Dermis microvascular lymphatic vessel endothelial cell (primary cell): ENCODE results near the gene FAM229A. TPM values are rescaled to one million over a fixed set of nuclear protein-coding genes. Genes with fewer than 3 reads are reported as not detected.

Experiments used
- DNase-seq, 2 donors: peaks; one replicate each; pipeline versions ENCODE4 v3.0.0 to v3.0.0-alpha.2; 2010; ENCODE audit warnings: low read depth in 2 of 2
- total RNA-seq: library from RNA; depleted of rRNA; stranded (reverse); fragments of >200 nt; gene quantifications from 2 replicates; pipeline ENCODE4 v1.2.1, GENCODE V29; 2014

Gene FAM229A
- total RNA-seq, 1 donor from 2014 or later, result 0.64 TPM

DNA sequence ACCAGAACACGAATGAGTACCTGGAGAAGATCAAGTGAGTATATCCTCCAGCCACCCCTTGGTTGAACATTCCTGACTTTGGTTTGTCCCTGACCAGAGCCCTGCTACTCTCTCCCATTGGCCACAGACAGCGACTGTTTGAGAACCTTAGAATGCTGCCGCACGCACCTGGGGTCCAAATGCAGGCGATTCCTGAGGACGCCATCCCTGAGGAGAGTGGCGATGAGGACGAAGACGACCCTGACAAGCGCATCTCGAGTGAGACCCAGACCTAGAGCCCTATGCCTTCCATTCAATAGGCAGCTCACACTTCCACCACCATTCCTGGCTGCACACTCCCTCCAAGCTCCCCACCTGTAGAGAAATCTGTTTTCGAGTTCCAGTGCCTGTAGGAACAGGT is 30.7 kb downstream of the FAM229A start:
- DNase-seq, result no peak

DNA sequence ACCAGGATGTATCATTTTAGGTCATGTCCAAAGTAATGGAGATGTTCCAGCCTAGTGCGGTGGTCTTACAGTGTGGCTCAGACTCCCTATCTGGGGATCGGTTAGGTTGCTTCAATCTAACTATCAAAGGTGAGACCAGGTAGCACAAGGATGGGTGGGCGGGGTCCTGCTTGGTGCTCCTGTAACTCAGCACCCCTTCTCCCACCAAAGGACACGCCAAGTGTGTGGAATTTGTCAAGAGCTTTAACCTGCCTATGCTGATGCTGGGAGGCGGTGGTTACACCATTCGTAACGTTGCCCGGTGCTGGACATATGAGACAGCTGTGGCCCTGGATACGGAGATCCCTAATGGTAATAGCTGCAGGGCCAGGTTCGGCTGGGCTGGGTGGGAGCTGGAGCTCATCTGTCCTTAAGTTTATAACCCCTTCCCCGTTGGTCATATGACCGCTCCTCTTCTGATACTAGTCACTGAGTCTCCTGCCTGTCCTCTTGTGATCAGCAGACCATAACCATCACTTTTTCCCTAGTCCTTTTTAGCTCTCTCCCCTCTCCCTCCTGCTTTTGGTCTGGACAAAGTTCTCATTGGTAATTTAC is 31.6 kb downstream of the FAM229A start:
- DNase-seq, result no peak

DNA sequence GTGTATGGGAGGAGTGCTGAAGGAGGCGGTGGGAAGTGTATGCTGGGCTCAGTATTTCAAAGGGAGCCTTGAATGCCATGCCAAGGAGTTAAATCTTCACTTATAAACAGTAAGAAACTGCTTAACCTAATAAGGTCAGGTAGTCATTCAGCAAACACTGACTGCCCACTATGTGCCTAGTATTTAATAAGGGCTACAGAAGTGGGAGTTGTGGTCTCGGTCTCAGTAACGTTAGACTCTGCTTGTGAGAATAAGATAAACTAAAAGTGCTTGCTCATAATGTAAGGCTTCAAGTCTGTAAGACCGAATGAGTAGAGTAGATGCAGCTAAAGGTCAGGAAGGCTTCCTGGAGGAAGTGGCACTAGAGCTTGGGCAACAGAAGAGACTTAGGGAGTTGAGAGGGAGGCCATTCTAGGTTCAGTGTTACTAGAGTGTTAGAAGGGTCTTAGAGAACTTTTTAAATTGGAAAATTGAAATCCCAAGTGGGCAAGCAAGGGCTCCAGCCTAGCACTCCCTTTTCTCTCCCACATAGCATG is 32.3 kb downstream of the FAM229A start:
- no peak for DNase-seq

DNA sequence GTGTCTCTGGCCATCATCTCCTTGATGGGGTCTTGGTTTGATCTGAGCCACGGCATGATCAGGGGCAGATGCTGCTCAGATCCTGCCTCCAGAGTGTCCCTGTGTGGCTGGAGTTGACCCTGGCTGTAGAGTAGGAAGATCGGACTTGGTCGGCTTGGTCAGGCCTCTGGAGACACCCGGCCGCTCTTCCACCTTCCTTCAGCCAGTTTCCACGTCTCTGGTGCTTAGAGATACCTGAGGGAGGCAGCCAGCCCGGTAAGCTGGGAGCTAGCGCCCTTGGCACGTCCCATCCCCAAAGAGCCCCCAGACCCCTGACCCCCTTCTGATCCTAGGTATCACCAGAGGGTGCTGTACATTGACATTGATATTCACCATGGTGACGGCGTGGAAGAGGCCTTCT is 35.1 kb downstream of the FAM229A start:
- DNase-seq, result no peak

DNA sequence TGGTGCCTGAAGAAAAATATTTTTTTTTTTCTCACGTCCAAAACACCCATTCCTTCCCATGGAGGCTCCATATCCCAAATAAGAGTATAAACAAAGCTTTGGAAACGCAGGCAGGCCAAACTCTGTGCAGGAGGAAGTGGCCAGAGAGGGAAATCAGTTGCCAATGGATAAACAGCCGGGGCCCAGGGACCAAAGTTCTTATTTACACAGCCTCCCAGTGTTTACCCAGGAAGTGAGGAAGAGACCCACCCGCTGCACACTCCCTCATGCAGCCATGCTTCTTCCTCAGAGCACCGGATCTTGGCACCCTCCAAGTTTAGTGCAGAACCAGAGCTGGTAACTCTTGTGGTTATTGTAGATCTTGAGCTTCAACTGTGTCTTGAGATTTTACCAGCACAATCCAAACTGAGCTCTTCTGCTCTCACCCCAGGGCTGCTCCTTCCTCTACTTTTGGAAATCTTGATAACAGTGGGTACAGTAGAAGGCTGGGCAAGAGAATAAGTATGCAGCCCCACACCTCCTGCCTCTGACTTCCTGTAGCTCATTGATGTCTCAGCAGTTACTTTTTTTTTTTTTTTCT is 40.5 kb downstream of the FAM229A start:
- DNase-seq, result no peak

DNA sequence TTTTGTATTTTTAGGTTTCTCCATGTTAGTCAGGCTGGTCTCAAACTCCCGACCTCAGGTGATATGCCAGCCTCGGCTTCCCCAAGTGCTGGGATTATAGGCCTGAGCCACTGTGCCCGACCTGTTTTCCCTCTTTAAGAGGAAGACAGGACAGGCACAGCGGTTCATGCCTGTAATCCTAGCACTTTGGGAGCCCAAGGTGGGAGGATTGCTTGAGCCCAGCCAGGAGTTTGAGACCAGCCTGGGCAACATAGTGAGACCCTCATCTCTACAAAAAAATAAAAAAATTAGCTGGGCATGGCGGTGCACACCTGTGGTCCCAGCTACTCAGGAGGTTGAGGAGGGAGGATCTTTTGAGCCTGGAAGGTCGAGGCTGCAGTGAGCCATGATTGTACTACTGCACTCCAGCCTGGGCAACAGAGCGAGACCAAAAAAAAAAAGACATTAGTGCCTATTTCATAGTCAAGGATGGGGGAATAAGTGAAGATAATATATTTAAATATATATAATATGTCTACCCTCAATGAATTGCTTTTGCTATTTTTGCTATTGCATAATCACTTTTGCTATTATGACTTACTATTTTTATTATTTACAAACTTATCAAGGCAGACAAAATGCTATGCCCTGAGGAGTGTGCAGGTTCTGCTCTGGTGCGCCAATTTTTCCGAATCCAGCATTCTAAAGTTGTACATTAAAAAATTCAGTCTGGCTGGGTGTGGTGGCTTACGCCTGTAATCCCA is 44.0 kb downstream of the FAM229A start:
- DNase-seq, result no peak

DNA sequence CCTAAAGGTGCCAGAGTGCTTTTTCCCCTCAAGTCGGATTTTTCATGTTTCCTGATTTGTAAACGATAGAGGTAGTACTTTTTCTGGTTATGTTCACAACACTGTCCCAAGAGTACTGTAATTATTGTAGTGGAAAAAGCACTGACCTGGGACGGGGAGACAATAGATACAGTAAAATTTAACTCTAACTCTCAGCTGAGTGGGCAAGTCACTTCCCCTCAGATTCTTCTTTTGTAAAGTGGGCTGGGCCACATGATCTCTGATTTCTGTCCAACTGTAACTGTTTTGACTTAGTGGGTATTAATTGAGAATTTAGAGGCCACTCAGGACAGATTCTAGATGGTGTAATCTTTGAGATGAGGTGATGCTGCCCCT is 45.4 kb downstream of the FAM229A start:
- no peak for DNase-seq

DNA sequence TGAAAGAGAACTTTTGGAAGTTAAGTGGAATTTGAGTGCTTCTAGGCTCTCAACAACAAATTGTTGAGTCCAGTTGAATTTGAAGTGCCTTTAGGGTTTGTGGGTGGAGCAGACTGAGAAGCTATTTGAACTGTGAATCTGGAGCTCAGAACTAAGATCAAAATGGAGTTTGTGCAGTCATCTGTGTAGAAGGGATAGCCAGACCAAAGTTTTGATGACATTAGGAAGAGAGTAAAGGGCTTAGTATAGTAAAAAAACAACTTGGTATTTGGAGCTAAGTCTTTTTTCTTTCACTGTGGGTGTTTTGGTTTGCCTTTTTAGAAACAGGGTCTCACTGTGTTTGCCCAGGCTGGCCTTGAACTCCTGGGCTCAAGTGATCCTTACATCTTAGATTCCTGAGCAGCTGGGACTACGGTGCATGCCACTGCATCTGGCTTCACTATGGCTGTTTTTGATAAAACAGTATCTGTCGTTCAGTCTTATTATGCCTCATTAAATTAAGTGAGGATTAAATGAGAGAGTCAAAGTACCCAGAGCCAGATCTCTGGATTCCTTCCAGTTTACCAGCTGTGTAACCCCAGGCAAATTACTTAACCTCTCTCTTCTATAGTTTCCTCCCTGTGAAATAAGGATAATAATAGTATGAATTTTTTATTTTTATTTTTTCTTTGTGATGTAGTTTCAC is 50.4 kb downstream of the FAM229A start:
- DNase-seq, result no peak

Other genes starting within 250 kb of the FAM229A start
- 57.6 and 68.0 TPM in 2 replicates for gene TXLNA, start 182.8 kb downstream of the FAM229A start, total RNA-seq
- gene CCDC28B, start 161.9 kb downstream of the FAM229A start, total RNA-seq, result 16.1 and 24.4 TPM in 2 replicates
- gene IQCC, start 156.8 kb downstream of the FAM229A start, total RNA-seq, result 0.90 and 1.0 TPM in 2 replicates
- not detected in 2 replicates for gene DCDC2B, start 153.4 kb downstream of the FAM229A start, total RNA-seq
- 8.5 and 11.8 TPM in 2 replicates for gene TMEM234, start 140.1 kb downstream of the FAM229A start, total RNA-seq
- gene EIF3I, start 140.1 kb downstream of the FAM229A start, total RNA-seq, result 284 and 321 TPM in 2 replicates
- 0.64 and 1.9 TPM in 2 replicates for gene FAM167B, start 115.3 kb downstream of the FAM229A start, total RNA-seq
- gene LCK, start 111.2 kb downstream of the FAM229A start, total RNA-seq, result under 0.01 TPM in 2 replicates
- gene HDAC1, start 70.4 kb downstream of the FAM229A start, total RNA-seq, result 116 and 147 TPM in 2 replicates
- 94.7 and 217 TPM in 2 replicates for gene MARCKSL1, start 26.3 kb downstream of the FAM229A start, total RNA-seq
- 0.13 and 0.26 TPM in 2 replicates for gene TSSK3, start 54 bp upstream of the FAM229A start, total RNA-seq
- 35.0 and 46.5 TPM in 2 replicates for gene BSDC1, start 32.0 kb upstream of the FAM229A start, total RNA-seq
- gene ZBTB8B, start 102.6 kb upstream of the FAM229A start, total RNA-seq, result under 0.01 TPM in 2 replicates
- gene ZBTB8A, start 176.9 kb upstream of the FAM229A start, total RNA-seq, result 5.5 and 9.1 TPM in 2 replicates